ENCODE measurements around the gene SYNJ2. TPM values are rescaled to one million over a fixed set of nuclear protein-coding genes. Genes with fewer than 3 reads are reported as not detected.
"Not testable (repeated sequence)": the region's sequence is repeated elsewhere in the genome, so short reads cannot be mapped to it uniquely, and the experiment has no call there.

The SYNJ2 gene
- total RNA-seq, 2 donors from 2014 or later, result 10.2 to 23.4 TPM

DNA sequence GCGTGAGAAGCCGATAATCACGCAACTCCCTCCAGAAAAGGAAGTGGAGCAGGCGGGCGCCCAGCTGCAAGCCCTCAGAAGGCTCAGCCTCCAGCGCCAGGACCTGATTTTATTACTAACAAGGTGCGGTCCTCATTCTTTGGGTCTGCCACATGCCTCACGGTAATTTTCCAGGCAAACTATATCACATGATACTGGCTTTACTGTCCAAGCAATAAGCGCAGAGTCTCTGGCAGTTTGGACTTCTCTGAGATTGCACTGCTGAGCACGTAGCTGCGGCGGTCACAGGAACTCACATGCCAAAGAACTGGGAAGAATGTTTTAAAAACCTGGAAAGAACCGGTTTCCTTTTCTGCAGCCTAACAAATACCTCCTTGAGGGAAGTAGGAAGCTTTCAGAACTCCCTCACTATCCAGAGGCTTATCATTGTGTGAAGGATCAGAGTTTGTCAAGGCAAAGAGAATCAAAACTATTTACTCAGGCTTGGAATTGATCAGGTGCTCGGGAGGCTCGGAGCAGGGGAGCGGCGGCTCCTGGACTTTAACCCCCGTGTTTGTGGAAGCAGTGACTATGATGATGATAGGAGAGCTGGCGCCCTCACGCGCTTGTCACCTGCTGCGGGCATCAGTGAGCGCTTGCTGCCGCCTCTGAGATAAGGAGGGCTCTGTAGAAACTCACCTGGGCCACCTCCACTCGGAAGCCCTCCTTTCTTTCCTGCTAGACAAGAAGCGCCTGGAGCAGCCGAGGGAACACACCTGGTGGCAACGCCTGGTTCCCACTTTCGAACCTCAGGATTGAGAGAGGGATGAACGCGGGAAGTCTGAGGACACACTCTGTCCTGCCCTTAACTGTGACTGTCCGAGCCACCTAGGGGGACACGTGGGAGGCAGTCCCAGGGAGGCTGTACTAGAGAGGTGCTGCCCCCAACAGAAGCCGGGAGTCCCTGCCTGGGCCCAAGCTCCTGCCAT, 27.2 kb upstream of the SYNJ2 start:
- no peak for DNase-seq
- ATAC-seq, result peak; percentile 67 to 70
- intact Hi-C loops (cut with DNase I), result no loop called here

DNA sequence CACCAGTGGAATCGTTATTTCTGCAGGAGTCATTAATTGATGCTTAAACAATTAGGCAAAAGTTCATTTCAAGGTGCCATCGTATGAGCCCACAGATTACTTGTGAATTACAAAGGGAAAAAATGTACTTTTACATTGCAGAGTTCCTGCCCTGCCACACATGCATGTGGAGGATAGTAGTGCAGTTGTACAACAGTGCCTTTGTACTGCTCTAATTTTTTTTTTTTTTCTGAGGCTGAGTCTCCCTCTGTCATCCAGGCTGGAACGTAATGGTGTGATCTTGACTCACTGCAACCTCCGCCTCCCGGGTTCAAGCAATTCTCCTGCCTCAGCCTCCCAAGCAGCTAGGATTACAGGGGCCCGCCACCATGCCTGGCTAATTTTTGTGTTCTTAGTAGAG, 26.0 kb upstream of the SYNJ2 start:
- intact Hi-C loops (cut with DNase I), result no loop called here
- ATAC-seq, result no peak
- DNase-seq, result no peak

DNA sequence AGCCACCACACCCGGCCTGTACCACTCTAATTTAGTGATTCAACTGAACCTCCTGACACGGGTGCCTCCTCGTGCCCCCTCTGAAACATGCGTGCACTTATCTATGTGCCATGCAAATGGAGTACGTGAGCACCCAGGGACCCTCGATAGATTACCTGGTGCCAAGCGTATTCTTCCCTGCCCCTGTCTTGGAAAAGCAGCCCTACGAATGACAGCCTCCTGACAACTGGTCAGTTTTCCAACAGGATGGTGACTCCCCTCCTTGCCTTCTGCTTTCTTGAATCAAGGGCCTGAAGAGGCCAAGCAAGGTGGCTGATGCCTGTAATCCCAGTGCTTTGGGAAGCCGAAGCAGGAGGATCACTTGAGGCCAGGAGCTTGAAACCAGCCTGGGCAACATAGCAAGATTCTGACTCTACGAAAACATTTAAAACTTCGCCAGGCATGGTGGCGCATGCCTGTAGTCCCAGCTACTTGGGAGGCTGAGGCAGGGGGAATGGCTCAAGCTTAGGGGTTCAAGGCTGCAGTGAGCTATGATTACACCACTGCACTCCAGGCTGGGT, 25.4 kb upstream of the SYNJ2 start:
- DNase-seq (no peak), ATAC-seq (no peak)
- intact Hi-C loops (cut with DNase I), result no loop called here

DNA sequence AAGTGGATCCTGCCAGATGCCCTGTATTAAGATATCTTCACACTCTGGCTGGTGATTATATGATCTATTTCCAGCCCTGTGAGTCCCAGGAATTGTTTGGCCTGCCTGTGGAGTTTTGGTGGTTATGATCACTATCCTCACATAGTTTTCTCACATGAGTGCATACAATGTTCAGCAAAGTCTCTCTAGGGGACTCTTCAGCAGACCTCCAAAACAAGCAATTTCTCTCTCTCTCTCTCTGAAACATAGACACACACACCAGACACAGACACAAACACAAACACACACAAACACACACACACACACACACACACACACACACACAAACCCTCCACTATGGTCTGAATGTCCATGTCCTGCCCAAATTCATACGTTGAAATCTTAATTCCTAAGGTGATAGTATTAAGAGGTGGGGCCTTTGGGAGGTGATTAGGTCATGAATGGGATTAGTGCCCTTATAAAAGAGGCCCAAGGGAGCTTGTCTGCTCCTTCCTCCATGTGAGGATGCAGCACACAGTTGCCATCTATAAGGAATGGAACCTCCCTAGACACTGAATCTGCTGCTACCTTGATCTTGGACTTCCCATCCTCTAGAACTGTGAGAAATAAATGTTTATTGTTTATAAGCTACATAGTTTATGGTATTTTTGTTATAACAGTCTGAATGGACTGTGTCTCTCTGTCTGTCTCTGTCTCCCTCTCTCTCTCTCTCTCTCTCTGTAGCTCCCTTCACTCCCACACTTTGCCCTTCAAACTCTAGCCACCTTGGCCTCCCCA, 22.0 kb upstream of the SYNJ2 start:
- intact Hi-C loops (cut with DNase I), result no loop called here
- DNase-seq, result no peak

DNA sequence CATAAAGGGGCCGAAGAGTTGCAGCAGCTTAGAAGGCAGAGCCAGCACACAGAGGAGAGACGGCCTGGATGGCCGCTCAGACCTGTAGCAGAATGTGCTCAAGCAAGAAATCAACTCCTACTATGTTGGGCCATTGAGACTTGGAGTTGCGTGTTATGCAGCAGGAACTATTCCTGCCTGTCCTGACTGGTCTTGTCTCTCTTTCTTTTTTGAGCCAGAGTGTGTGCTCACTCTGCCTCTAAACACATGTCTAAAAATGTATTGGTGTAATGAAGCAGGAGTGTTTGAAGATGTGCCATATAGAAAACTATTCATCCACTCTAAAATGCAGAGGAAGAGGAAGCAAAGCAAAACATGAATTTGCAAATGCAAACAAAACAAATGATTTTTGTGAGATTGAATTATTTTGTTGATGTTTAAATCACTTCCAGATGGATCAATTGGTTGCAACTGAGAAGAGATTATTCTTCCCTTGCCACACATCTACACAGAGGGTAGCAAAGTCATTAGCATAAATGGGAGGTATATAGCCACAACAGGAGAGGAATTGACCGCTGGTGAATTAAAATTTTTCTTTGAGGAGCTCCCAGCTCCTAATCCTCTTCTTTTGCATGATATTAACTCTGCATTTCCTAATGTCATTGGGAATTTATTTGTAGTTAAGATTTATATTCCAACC, 20.4 kb upstream of the SYNJ2 start:
- ATAC-seq (no peak), DNase-seq (no peak)
- intact Hi-C loops (cut with DNase I), result no loop called here

More for the DNA sequence above, 22.0 kb upstream of the SYNJ2 start:
- ATAC-seq, result no peak

DNA sequence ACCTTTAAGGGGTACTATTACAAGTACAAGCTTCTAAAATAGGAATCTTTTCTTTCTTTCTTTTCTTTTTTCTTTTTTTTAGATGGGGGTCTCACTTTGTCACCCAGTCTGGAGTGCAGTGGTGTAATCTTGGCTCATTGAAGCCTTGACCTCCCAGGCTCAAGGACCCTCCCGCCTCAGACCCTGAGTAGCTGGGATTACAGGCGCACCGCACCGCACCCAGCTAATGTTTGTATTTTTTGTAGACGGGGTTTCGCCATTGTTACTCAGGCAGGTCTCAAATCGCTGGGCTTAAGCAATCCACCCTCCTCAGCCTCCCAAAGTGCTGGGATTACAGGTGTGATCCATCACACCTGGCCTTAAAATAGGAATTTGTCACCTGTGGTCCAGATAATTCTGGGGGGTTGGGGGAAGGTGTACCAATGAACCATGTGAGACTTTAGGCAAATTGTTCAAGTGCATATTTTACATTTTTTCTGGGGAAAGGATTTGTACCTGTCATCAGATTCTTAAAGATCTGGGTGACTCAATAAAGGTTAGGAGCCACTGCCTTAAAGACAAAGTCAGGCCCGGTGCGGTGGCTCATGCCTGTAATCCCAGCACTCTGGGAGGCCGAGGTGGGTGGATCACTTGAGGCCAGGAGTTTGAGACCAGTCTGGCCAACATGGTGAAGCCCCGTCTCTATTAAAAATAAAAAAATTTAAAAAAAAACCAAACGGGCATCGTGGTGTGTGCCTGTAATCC, 19.7 kb upstream of the SYNJ2 start:
- no peak for ATAC-seq
- intact Hi-C loops (cut with DNase I), result no loop called here
- no peak for DNase-seq

DNA sequence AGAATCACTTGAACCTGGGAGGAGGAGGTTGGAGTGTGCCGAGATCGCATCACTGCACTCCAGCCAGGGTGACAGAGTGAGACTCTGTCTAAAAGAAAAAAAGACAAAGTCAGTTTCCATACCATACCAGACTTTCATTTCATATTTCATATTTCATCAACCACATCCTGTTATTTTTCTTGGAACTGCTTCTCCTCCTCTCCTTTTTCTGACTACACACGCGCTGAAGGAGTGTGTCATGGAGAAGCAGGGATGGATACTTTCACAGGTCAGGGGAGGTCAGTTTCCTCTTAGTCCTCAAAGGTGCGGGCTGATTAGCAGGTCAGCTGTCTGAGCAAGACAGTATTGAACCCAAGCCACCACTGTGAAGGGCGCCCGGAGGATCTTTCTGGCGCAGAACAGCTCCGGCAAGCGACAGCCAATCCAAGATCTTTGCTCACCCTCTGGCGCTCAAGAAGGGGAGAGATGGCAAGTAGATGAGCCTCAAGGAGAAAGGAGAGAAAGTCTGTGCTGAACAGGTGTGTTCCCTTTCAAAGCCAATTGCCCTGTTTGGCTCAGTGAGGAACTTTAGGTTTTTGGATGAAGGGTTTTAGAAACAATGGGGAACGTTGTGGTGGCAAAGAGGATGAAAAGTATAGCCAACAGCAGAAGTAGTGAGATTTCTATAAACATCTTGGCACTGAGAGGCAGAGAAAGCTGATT, 18.9 kb upstream of the SYNJ2 start:
- intact Hi-C loops (cut with DNase I), result no loop called here
- ATAC-seq (peak in 1 of 2 donors; percentile 35), DNase-seq (no peak)

DNA sequence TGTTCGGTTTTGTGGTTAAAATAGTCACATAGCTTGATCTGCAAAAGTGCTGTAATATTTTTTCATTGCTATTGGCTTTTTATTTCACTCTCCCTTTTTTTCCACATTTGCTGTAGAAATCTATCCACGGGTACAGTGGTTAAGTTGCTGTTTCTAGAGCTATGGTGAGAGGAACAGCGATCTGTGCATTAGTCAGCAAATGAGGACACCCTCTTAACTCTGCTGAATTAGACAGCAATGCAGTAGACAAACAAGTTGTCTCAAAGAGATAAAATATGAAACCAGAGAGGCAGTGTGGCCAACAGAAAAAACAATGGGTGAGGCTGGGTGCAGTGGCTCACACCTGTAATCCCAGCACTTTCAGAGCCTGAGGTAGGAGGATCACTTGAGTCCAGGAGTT, 17.6 kb upstream of the SYNJ2 start:
- no peak for DNase-seq
- intact Hi-C loops (cut with DNase I), result no loop called here
- no peak for ATAC-seq

DNA sequence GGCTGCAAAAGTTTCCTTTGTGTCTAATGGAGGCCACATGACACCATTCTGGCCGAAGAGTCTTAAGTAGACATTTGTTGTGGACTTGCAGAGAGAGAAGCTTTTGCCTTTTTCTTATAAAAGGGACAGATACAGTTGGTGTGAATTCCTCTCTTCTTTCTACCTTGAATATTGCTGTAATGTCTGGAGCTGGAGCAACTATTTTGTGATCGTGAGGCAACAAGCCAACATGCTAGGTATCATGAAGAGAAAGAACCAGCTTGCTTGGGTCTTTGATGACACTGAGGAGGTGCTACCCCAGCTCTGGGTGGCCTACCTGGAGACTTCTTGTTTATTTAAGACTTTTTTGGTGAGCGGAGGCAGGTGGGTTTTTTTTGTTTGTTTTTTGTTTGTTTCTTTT, 16.3 kb upstream of the SYNJ2 start:
- ATAC-seq (no peak), DNase-seq (no peak)
- intact Hi-C loops (cut with DNase I), result no loop called here

DNA sequence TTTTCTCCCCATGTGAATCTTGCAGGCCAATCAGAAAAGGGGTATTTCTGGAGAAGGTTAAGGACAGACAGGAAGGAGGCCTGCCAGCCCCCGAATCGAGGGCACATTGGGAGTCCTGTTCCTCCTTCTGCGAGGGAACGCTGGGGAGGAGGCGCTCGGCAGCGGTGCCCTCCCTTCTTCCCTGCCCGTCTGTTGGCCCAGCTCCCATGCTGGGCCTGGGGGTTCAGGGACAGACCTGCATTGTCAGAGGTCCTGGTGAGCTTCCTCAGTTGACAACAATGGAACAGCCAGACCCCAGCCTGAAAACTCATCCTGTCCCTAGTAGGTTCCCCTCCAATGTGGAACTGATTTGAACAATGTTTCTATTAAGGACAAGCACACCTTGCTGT, 15.1 kb upstream of the SYNJ2 start:
- no peak for ATAC-seq
- intact Hi-C loops (cut with DNase I), result no loop called here
- no peak for DNase-seq

DNA sequence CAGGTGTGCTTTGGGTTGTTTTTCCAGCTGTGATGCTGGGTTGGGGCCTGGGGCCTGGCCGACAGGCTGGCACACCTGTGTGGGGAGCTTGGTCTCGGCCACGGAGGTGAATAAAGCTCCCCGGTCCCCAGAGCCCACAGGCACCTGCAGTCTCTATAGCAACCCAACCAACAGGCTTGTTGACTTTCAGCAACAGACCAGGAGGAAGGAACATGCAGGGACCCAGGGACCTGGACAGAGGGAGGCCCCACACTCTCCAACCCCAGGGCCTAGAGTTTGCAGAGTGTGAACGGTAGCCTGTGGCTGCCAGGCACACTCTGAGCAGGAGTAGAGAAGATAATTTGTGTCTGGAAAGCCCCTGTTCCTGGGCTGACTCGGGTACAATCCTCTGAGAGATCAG, 14.6 kb upstream of the SYNJ2 start:
- DNase-seq (no peak), ATAC-seq (no peak)
- intact Hi-C loops (cut with DNase I), result no loop called here

DNA sequence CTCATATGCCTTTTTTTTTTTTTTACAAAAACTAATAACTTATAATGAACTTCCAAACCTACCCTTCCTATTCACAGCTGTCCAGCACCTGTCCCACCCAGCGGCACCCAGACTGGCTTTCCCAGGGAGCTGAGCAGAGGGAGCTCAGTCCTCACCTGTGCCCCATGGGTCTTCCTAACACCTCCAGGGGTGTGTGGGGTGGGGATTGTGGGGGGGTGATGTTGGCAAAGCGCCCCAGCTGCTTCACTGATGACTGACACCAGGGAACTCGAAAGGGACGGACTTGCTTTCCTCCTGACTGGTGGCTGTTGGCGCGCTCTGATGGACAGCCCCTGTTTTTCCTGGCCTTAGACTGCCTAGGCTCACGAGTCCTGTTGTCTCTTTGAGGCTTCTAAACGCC, 14.2 kb upstream of the SYNJ2 start:
- DNase-seq (no peak), ATAC-seq (no peak)
- intact Hi-C loops (cut with DNase I), result no loop called here

DNA sequence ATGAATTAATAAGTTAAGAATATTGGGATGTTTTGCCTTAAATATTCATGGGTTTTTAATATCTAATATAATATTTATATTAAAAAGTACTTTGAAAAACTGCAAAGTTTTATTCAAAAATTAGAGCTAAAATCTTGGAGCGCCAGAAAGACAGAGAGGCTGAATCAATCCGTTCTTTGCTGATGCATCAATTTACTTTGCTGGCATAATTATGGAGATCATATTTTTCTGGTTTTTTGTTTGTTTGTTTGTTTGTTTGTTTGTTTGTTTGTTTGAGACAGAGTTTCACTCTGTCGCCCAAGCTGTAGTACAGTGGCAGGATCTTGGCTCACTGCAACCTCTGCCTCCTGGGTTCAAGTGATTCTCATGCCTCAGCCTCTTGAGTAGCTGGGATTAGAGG, 9.5 kb upstream of the SYNJ2 start:
- ATAC-seq; DNase-seq; intact Hi-C loops (cut with DNase I): not testable (repeated sequence)

DNA sequence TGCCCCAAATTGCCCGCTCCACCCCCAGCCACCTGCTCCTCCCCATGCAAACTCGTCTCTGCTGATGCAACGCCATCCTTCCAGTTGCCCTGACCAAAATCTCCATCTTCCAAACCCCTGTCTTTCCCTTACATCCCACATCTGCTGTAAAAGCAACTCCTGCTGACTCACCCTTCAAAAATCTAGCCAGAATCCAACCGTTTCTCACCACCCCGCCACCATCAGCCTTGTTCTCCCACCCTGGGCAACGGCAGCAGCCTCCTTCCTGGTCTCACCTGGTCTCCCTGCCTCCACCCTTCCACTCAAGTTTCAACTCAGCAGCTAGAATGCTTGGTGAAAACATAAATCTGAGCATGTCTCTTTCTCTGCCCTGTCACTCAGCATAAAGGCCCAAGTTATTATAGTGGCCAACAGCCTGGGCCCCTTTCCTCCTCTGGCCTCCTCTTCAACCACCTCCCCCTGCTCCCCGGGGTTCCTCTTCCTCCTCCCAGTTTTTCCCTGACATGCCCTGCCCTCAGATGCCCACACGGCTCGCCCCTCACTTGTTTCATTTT, 7.2 kb upstream of the SYNJ2 start:
- no peak for DNase-seq
- no peak for ATAC-seq
- intact Hi-C loops (cut with DNase I), result no loop called here

DNA sequence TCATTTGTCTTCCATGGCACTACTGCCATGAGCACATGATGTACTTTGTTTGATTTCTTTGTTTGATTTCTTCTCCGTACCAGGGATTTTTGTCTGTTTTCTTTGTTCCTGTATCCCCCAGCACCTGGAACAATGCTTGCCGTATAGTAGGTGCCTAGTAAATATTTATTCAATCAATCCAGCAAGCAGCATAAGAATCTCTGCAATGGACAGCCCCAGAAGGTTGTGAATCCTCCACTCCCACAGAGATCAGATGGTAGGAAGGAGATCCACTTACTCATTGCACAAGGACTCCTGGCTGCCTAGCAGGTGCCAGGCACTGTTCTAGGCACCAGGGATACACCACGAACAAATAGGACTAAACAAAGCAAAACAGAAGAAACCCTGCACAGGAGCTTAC, 6.7 kb upstream of the SYNJ2 start:
- ATAC-seq, result no peak
- DNase-seq, result no peak
- intact Hi-C loops (cut with DNase I), result no loop called here

DNA sequence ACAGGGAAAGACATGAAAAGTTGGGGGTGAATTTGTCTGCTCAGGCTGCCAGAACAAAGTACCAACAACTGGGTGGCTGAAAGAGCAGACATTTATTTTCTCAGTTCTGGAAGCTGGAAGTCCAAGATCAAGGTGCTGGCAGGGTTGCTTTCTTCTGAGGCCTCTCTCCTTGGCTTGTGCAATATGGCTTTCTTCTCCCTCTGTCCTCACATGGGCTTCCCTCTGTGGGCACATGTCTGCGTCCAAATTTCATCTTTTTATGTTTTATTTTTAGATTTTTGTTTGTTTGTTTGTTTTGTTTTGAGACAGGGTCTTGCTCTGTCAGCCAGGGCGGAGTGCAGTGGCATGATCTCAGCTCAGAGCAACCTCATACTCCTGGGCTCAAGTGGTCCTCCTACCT, 6.2 kb upstream of the SYNJ2 start:
- DNase-seq (no peak), ATAC-seq (no peak)
- intact Hi-C loops (cut with DNase I), result no loop called here

DNA sequence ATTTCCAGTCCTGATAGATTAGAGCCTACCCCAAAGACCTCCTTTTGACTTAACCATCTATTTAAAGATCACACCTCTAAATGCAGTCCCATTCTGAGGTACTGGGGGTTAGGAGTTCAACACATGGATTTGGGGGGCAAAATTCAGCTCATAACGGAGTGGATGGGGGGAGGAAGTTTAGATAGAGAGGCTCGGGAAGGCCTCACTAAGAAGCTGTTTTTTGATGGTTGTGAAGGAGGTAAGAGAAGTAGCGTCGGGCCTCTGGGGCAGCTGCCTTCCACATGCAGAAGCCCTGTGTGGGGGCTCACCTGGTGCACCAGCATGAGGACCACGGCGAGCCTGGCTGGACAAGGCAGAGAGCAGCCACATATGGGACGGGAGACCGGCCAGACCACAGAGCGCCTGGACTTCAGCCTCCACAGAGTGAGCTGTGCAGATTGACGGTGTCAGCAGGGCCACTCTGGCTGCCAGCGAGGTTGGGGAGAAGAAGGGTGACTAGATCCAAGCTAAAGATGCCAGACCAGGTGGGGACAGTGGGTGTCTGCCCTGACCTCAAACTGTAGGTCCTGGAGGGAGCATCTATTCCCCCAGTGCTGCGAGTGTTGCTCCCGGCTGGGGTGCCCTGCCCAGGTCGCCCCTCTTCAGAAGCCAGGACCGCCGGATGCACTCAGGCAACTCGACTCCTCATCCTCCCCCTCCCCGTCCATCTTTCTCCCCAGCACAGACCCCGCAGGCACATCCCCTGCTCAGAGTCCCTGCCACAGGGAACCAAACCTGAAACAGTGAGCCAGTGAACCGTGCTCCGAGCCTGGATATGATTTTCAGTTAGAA, 5.1 kb upstream of the SYNJ2 start:
- ATAC-seq, result no peak
- no peak for DNase-seq
- intact Hi-C loops (cut with DNase I), result no loop called here

Data from left cardiac atrium (tissue), 4 donors.